Measurements from ENCODE around the gene SULT4A1. TPM values are rescaled to one million over a fixed set of nuclear protein-coding genes. Genes with fewer than 3 reads are reported as not detected.

SULT4A1 gene
- total RNA-seq, 1 experiment from 2014 or later, result 8.4 TPM

DNA sequence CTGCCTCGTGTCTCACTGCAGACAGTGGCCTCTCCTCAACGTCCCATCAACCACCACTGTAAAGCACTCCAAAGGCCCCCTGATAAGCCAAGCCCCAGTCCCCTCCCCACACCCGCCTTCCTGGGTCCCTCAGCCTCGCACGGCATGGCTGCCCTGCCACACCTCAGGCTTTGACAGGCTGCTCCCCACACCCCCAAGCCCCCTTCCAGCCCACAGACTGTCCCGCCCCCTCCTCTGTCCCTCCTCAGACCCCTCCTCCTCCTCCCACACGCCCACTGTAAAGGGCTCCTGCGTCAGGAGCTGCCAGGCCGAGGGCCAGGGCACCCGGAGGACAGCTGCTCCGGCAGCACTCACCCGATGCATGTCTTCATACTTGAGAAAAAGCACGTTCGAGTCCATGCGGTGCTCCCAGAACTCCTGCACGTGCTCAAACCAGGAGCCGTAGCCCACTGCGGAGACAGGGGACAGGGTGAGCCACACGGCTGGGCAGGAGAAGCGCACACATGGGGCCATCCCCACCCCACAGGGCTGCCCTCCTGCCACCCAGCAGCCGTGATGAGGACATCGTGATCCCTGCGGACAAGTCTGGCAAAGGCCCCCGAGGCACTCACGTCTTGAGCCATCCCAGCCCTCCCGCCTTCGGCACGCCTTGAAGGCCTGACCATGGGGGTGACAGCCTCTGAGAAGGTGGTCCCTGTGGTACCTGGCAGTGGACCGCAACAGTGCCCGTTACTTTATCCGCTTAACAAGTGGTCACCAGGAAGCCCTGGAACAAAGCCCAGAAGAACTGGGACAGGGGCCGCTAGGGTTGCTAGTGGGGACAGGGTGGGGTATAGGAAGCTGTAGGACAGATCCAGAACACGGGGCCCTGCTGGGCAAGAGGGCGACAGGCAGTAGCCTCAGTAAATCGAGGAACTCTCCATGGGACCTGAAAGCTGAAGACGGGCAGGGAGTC lies 28.8 kb downstream of the SULT4A1 start:
- ATAC-seq (no peak), DNase-seq (ENCODE audit: low read depth, low spot score) (no peak)
- POLR2A ChIA-PET, result no interaction called here
- Histone ChIP-seq H3K9me3 (ENCODE audit: control insufficient read depth in 1 of 2, insufficient read depth in 1 of 2, low read depth in 1 of 2, low read length in 2 of 2) (no peaks in the 10 kb centered on the region), H3K4me1 (ENCODE audit: control insufficient read depth in 1 of 2, insufficient read depth in 2 of 2, low read length in 2 of 2) (no peaks in the 10 kb centered on the region), H3K4me2 (ENCODE audit: low read length) (no peak overlapping the region), H3K27me3 (ENCODE audit: insufficient read depth, low read length) (no peaks in the 10 kb centered on the region), H3K9ac (ENCODE audit: low read length) (no peak overlapping the region), H3K36me3 (ENCODE audit: control insufficient read depth in 1 of 2, insufficient read depth in 2 of 2, low read length in 2 of 2) (no peaks in the 10 kb centered on the region), H3K79me2 (ENCODE audit: insufficient read depth, low read length) (no peaks in the 10 kb centered on the region), H3K9me2 (ENCODE audit: insufficient read depth) (no peaks in the 10 kb centered on the region), H2AFZ (ENCODE audit: low read depth, low read length, poor library complexity, severe bottlenecking) (no peak overlapping the region), H4K20me1 (ENCODE audit: insufficient read depth) (no peaks in the 10 kb centered on the region), H3K27ac (ENCODE audit: low read depth, low read length) (no peak overlapping the region), H3K4me3 (replicated peaks in 1 of 2; ENCODE audit: low read depth in 1 of 2, low read length in 2 of 2) (no peak overlapping the region)
- BruUV-seq (replicated peaks), result no TSS peak
- CTCF ChIA-PET, result no interaction called here
- intact Hi-C loops (cut with micrococcal nuclease), result no loop called here
- RAD21 ChIA-PET (ENCODE audit: low non-redundant PET in 1 of 2, low total read pairs in 2 of 2, uncharacterized antibody in 2 of 2, unreplicated experiment in 2 of 2), result no interaction called here
- no peak for TF ChIP-seq FOSL1 (IDR thresholded peaks at IDR 0.05; ENCODE audit: low read depth)
- TF ChIP-seq ATF3 (IDR thresholded peaks at IDR 0.05), result no peak
- no peak for TF ChIP-seq POLR2AphosphoS5 (IDR thresholded peaks at IDR 0.05; ENCODE audit: low read depth, low read length)
- no peak for TF ChIP-seq EZH2 (IDR thresholded peaks at IDR 0.05)
- TF ChIP-seq REST (IDR thresholded peaks at IDR 0.05; ENCODE audit: low read depth), result no peak
- TF ChIP-seq YY1 (IDR thresholded peaks at IDR 0.05; ENCODE audit: extremely low read depth, insufficient replicate concordance, low read depth, low read length), result no peak
- TF ChIP-seq TCF7L2 (IDR thresholded peaks at IDR 0.05; ENCODE audit: borderline replicate concordance, extremely low read depth, insufficient read depth, insufficient read length), result no peak
- no peak for TF ChIP-seq EZH2phosphoT487 (IDR thresholded peaks at IDR 0.05; ENCODE audit: borderline replicate concordance)
- TF ChIP-seq MAX (IDR thresholded peaks at IDR 0.05), result no peak
- TF ChIP-seq, protein P1, sequence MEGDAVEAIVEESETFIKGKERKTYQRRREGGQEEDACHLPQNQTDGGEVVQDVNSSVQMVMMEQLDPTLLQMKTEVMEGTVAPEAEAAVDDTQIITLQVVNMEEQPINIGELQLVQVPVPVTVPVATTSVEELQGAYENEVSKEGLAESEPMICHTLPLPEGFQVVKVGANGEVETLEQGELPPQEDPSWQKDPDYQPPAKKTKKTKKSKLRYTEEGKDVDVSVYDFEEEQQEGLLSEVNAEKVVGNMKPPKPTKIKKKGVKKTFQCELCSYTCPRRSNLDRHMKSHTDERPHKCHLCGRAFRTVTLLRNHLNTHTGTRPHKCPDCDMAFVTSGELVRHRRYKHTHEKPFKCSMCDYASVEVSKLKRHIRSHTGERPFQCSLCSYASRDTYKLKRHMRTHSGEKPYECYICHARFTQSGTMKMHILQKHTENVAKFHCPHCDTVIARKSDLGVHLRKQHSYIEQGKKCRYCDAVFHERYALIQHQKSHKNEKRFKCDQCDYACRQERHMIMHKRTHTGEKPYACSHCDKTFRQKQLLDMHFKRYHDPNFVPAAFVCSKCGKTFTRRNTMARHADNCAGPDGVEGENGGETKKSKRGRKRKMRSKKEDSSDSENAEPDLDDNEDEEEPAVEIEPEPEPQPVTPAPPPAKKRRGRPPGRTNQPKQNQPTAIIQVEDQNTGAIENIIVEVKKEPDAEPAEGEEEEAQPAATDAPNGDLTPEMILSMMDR (IDR thresholded peaks at IDR 0.05 in 2 of 3, conservative IDR thresholded peaks at IDR 0.05 in 1 of 3; ENCODE audit: borderline replicate concordance in 1 of 3, insufficient read depth in 1 of 3, low read depth in 2 of 3, low read length in 2 of 3), result no peak
- TF ChIP-seq SIN3A (IDR thresholded peaks at IDR 0.05; ENCODE audit: low read depth), result no peak
- TF ChIP-seq ZFX (IDR thresholded peaks at IDR 0.05), result no peak
- TF ChIP-seq SP1 (IDR thresholded peaks at IDR 0.05; ENCODE audit: low read depth), result no peak
- TF ChIP-seq ELF1 (IDR thresholded peaks at IDR 0.05; ENCODE audit: borderline replicate concordance, low read depth), result no peak

Data from HCT116 (cell line).